Vagina (tissue), 2 donors: ENCODE data around the gene TMEM40.

Experiments used
- POLR2AphosphoS5 ChIP-seq, 2 donors: sonication (generic); formaldehyde crosslinking; IDR thresholded peaks; one replicate each; pipeline ENCODE4 v1.9.0; 2017; ENCODE audit warnings: antibody characterized with exemption in 2 of 2, mild to moderate bottlenecking in 2 of 2, low read depth in 1 of 2; ENCODE audit not compliant: insufficient read depth in 1 of 2
- TF ChIP-seq, protein P1 (sequence below), 3 experiments: fragments of 450-650 bp in 2 of 3; fragments of 200-600 bp in 1 of 3; sonication (generic) in 1 of 3; IDR thresholded peaks; one replicate each; pipeline ENCODE4 v1.5.1; 2017 to 2019; ENCODE audit warnings: antibody characterized with exemption in 3 of 3, mild to moderate bottlenecking in 2 of 3, moderate library complexity in 2 of 3

DNA sequence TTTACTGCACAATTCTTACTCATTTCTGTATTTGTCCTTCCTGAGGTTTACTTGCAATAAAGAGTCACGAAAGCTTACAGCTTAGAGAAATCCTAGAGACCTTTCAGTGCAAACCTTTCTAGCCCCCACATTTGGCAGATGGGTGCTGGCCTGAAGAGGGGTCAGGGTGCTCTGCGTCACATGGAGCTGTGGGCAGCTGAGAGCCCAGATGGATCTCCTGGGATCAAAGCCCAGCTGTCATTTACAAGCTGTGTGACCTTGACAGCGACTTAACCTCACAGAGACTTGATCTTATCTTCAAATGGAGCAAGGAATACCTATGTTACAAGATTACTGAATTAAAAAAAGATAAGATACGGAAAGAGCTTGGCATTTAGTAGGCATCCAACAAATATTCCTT, 71.1 kb downstream of the TMEM40 start:
- TF ChIP-seq POLR2AphosphoS5 (IDR thresholded peaks at IDR 0.05; ENCODE audit: insufficient read depth in 1 of 2, low read depth in 1 of 2) = no peak
- TF ChIP-seq, protein P1, sequence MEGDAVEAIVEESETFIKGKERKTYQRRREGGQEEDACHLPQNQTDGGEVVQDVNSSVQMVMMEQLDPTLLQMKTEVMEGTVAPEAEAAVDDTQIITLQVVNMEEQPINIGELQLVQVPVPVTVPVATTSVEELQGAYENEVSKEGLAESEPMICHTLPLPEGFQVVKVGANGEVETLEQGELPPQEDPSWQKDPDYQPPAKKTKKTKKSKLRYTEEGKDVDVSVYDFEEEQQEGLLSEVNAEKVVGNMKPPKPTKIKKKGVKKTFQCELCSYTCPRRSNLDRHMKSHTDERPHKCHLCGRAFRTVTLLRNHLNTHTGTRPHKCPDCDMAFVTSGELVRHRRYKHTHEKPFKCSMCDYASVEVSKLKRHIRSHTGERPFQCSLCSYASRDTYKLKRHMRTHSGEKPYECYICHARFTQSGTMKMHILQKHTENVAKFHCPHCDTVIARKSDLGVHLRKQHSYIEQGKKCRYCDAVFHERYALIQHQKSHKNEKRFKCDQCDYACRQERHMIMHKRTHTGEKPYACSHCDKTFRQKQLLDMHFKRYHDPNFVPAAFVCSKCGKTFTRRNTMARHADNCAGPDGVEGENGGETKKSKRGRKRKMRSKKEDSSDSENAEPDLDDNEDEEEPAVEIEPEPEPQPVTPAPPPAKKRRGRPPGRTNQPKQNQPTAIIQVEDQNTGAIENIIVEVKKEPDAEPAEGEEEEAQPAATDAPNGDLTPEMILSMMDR (IDR thresholded peaks at IDR 0.05) = no peak
